GM13976 (cell line): ENCODE results near the gene BRAF.
"Not testable (repeated sequence)": the region's sequence is repeated elsewhere in the genome, so short reads cannot be mapped to it uniquely, and the experiment has no call there.

Experiments used
- DNase-seq: peaks from one replicate; pipeline ENCODE4 v3.0.0; 2012; ENCODE audit warnings: low spot score
- in situ Hi-C: fragments of 300-500 bp; cut with MboI; formaldehyde crosslinking; loops from one replicate; pipeline ENCODE4 v1.12.0; 2022; ENCODE audit warnings: low sequenced_read_pairs, mixed read lengths, inconsistent platforms; ENCODE audit not compliant: unreplicated experiment
- TF ChIP-seq, protein P1 (sequence below): IDR thresholded peaks from 2 replicates; pipeline ENCODE4 v1.5.1; 2012; ENCODE audit warnings: borderline replicate concordance, mild to moderate bottlenecking; ENCODE audit not compliant: insufficient read depth; ENCODE audit errors: extremely low read depth, missing control alignments, control extremely low read depth

BRAF gene

DNA sequence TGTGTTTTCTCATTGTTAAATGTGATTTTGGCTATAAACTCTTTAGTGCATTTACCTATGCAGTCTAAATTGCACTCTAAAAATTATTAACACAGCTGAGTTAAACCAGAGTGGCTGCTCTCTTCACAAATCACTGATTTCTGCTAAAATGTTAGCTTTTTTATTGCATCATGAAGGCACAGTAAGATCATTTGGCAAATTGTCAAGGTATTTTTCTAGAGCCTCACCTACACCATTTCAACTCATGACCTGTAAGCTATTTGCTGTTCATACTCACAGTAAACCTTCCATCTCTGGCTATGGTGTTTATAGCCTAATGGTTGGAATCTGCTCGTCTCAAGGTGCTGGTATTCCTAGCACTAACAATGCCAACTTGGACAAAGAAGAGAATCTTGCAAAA is 202.5 kb downstream of the BRAF start:
- DNase-seq = no peak
- in situ Hi-C loops = no loop called here
- TF ChIP-seq, protein P1, sequence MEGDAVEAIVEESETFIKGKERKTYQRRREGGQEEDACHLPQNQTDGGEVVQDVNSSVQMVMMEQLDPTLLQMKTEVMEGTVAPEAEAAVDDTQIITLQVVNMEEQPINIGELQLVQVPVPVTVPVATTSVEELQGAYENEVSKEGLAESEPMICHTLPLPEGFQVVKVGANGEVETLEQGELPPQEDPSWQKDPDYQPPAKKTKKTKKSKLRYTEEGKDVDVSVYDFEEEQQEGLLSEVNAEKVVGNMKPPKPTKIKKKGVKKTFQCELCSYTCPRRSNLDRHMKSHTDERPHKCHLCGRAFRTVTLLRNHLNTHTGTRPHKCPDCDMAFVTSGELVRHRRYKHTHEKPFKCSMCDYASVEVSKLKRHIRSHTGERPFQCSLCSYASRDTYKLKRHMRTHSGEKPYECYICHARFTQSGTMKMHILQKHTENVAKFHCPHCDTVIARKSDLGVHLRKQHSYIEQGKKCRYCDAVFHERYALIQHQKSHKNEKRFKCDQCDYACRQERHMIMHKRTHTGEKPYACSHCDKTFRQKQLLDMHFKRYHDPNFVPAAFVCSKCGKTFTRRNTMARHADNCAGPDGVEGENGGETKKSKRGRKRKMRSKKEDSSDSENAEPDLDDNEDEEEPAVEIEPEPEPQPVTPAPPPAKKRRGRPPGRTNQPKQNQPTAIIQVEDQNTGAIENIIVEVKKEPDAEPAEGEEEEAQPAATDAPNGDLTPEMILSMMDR = no peak

DNA sequence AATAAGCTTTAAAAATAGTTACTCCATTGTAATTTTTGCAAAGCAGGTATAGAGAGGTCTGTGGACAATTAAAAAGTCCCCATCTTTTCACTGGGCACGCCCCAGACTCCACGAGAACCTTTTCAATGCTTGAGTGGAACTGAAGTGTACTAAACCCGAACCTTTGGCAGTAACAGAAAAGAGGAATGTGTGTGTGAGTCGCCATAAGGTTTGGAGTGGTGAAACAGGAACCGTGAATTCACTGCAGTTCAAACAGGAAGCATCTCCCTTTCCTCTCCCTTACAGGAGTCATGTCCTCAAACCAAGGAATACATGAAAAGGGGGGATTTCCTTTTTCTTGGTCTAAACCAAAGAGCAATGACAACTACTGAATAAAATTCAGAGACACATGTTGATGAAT is 205.0 kb downstream of the BRAF start:
- TF ChIP-seq, protein P1 = no peak
- no peak for DNase-seq
- in situ Hi-C loops = no loop called here

DNA sequence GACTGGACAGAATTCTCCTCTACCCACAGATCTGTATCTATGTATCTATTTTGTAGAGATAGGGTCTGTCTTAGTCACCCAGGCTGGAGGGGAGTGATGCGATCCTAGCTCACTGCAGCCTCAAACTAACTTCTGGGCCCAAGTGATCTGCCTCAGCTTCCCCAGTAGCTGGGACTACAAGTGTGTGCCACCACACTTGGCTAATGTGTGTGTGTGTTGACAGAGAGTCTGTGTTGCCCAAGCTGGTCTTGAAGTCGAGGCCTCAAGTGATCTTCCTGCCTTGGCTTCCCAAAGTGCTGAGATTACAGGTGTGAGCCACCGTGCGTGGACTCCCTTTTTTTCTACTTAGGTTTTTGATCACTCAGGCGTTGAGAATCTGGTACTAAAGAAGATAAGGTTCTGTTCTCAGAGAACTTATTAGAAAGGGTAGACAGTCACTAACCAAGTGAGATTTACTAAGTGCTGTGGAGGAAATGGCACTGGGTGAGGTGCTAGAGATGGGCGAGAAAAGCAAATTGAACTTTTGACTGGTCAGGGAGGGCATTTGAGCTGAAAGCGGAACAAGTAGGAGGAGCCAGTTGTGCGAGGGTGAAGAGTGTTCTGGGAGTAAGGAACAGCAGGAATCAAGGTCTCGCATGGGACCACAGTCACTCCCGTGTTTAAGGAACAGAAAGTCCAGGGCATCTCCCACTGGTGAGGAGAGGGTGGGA is 210.2 kb downstream of the BRAF start:
- in situ Hi-C loops = no loop called here
- TF ChIP-seq, protein P1 = no peak
- DNase-seq = no peak

GRCh38 chr7:140712392-140712791 is 212.3 kb downstream of the BRAF start:
- DNase-seq, in situ Hi-C loops: not testable (repeated sequence)

DNA sequence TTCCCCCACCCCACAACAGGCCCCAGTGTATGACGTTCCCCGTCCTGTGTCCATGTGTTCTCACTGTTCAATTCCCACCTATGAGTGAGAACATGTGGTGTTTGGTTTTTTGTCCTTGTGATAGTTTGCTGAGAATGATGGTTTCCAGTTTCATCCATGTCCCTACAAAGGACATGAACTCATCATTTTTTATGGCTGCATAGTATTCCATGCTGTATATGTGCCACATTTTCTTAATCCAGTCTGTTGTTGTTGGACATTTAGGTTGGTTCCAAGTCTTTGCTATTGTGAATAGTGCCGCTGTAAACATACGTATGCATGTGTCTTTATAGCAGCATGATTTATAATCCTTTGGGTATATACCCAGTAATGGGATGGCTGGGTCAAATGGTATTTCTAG is 216.0 kb downstream of the BRAF start:
- DNase-seq, in situ Hi-C loops: not testable (repeated sequence)

DNA sequence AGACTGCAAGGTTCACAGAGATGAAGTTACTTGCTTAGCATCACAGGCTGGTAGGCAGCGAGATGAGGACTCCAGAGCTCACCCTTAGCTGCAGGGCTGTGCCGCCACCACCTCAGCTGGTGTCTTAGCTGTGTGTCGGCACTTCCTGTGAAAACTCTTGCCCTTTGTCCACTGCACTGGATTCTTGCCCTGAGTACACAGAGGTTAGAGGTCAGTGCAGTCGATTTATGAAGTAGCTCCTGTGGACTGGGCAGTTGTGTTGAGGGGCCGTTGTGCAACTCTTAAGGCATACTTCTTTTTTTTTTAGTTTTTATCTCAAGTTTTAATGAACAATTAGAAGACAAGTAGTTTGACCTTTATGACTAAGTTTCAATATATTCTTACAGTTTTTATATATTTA is 217.6 kb downstream of the BRAF start:
- in situ Hi-C loops = no loop called here
- no peak for DNase-seq
- TF ChIP-seq, protein P1 = no peak

GRCh38 chr7:140704205-140704604 is 220.5 kb downstream of the BRAF start:
- in situ Hi-C loops = no loop called here
- DNase-seq = no peak
- TF ChIP-seq, protein P1 = no peak

- in situ Hi-C loops = no loop called here
- TF ChIP-seq, protein P1 = no peak
Observed at GRCh38 chr7:140702774-140703173, 222.0 kb downstream of the BRAF start.

More at GRCh38 chr7:140702774-140703173, 222.0 kb downstream of the BRAF start:
- DNase-seq = no peak
